SK-N-SH treated with all-trans-retinoic acid at 6 μM for 48 hours (cell line): ENCODE results near the gene PSMC3IP.

Experiments used
- BACH2 ChIP-seq: fragments of 250-450 bp; sonication (Bioruptor Pico); IDR thresholded peaks from 2 replicates; pipeline ENCODE4 v1.9.0; 2021; ENCODE audit warnings: mild to moderate bottlenecking, borderline replicate concordance
- ISL1 ChIP-seq: fragments of 250-450 bp; sonication (Bioruptor Pico); IDR thresholded peaks from 2 replicates; pipeline ENCODE4 v2.1.2; 2022; ENCODE audit warnings: mild to moderate bottlenecking, moderate library complexity
- OSR1 ChIP-seq: fragments of 250-450 bp; sonication (Bioruptor Pico); IDR thresholded peaks from 2 replicates; pipeline ENCODE4 v1.8.0; 2022; ENCODE audit warnings: moderate library complexity, mild to moderate bottlenecking, inconsistent platforms
- PPARA ChIP-seq: fragments of 250-450 bp; sonication (Bioruptor Pico); IDR thresholded peaks from 2 replicates; pipeline ENCODE4 v1.5.0; 2020; ENCODE audit warnings: mild to moderate bottlenecking, borderline replicate concordance
- SNAI2 ChIP-seq: fragments of 250-450 bp; sonication (Bioruptor Pico); IDR thresholded peaks from 2 replicates; pipeline ENCODE4 v1.5.0; 2020; ENCODE audit warnings: mild to moderate bottlenecking, moderate library complexity
- ZFP3 ChIP-seq: fragments of 250-450 bp; sonication (Bioruptor Pico); IDR thresholded peaks from 2 replicates; pipeline ENCODE4 v1.5.0; 2020; ENCODE audit warnings: mild to moderate bottlenecking, moderate library complexity
- ZNF565 ChIP-seq: fragments of 450-650 bp; formaldehyde crosslinking; conservative IDR thresholded peaks from 2 replicates; pipeline ENCODE4 v1.5.0; 2020; ENCODE audit warnings: low read depth, mild to moderate bottlenecking, moderate library complexity
- ZNF8 ChIP-seq: fragments of 450-650 bp; formaldehyde crosslinking; IDR thresholded peaks from 2 replicates; pipeline ENCODE4 v1.5.0; 2020; ENCODE audit warnings: mild to moderate bottlenecking, moderate library complexity
- TF ChIP-seq, protein P1 (sequence below): fragments of 250-450 bp; sonication (Bioruptor Pico); IDR thresholded peaks from 2 replicates; pipeline ENCODE4 v1.8.0; 2020; ENCODE audit warnings: mild to moderate bottlenecking, moderate library complexity, borderline replicate concordance
- TF ChIP-seq, protein P2 (sequence below): fragments of 250-450 bp; sonication (Bioruptor Pico); IDR thresholded peaks from 2 replicates; pipeline ENCODE4 v1.5.1; 2020; ENCODE audit warnings: low read depth, mild to moderate bottlenecking, moderate library complexity
- TF ChIP-seq, protein P3 (sequence below): fragments of 250-450 bp; sonication (Bioruptor Pico); IDR thresholded peaks from 2 replicates; pipeline ENCODE4 v1.5.0; 2020; ENCODE audit warnings: mild to moderate bottlenecking, moderate library complexity

DNA sequence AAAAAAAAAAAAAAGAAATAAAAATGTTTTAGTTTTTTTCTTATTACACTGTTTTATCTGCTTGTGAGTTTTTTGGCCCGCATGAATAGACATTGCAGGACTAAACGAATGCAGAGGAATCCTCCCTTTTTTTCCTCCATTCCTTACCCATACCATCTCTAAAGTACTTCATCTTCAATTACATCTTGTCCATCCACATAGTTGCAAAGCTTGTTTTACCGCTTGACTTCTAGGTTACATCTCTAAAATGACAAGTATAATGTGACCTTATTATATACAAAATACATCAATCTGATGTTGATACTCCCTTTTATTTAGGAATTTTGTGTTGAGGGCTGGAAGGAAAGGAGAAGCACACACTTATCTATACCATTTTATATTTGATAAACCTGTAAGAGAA, 18.9 kb upstream of the PSMC3IP start:
- TF ChIP-seq ZFP3 (CRISPR knock-in tag), result no peak
- TF ChIP-seq, protein P1, sequence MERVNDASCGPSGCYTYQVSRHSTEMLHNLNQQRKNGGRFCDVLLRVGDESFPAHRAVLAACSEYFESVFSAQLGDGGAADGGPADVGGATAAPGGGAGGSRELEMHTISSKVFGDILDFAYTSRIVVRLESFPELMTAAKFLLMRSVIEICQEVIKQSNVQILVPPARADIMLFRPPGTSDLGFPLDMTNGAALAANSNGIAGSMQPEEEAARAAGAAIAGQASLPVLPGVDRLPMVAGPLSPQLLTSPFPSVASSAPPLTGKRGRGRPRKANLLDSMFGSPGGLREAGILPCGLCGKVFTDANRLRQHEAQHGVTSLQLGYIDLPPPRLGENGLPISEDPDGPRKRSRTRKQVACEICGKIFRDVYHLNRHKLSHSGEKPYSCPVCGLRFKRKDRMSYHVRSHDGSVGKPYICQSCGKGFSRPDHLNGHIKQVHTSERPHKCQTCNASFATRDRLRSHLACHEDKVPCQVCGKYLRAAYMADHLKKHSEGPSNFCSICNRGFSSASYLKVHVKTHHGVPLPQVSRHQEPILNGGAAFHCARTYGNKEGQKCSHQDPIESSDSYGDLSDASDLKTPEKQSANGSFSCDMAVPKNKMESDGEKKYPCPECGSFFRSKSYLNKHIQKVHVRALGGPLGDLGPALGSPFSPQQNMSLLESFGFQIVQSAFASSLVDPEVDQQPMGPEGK (CRISPR knock-in tag), result no peak
- TF ChIP-seq, protein P2, sequence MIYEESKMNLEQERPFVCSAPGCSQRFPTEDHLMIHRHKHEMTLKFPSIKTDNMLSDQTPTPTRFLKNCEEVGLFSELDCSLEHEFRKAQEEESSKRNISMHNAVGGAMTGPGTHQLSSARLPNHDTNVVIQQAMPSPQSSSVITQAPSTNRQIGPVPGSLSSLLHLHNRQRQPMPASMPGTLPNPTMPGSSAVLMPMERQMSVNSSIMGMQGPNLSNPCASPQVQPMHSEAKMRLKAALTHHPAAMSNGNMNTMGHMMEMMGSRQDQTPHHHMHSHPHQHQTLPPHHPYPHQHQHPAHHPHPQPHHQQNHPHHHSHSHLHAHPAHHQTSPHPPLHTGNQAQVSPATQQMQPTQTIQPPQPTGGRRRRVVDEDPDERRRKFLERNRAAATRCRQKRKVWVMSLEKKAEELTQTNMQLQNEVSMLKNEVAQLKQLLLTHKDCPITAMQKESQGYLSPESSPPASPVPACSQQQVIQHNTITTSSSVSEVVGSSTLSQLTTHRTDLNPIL (CRISPR knock-in tag), result no peak
- no peak for TF ChIP-seq BACH2 (CRISPR knock-in tag)
- TF ChIP-seq, protein P3, sequence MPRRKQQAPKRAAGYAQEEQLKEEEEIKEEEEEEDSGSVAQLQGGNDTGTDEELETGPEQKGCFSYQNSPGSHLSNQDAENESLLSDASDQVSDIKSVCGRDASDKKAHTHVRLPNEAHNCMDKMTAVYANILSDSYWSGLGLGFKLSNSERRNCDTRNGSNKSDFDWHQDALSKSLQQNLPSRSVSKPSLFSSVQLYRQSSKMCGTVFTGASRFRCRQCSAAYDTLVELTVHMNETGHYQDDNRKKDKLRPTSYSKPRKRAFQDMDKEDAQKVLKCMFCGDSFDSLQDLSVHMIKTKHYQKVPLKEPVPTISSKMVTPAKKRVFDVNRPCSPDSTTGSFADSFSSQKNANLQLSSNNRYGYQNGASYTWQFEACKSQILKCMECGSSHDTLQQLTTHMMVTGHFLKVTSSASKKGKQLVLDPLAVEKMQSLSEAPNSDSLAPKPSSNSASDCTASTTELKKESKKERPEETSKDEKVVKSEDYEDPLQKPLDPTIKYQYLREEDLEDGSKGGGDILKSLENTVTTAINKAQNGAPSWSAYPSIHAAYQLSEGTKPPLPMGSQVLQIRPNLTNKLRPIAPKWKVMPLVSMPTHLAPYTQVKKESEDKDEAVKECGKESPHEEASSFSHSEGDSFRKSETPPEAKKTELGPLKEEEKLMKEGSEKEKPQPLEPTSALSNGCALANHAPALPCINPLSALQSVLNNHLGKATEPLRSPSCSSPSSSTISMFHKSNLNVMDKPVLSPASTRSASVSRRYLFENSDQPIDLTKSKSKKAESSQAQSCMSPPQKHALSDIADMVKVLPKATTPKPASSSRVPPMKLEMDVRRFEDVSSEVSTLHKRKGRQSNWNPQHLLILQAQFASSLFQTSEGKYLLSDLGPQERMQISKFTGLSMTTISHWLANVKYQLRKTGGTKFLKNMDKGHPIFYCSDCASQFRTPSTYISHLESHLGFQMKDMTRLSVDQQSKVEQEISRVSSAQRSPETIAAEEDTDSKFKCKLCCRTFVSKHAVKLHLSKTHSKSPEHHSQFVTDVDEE (CRISPR knock-in tag), result no peak
- TF ChIP-seq PPARA, result no peak
- no peak for TF ChIP-seq OSR1 (CRISPR knock-in tag)
- no peak for TF ChIP-seq ZNF8 (CRISPR knock-in tag)
- no peak for TF ChIP-seq ISL1 (CRISPR knock-in tag)
- no peak for TF ChIP-seq SNAI2 (CRISPR knock-in tag)
- TF ChIP-seq ZNF565 (CRISPR knock-in tag), result no peak
